Measurements from ENCODE around the gene ELF2.

ELF2 gene

DNA sequence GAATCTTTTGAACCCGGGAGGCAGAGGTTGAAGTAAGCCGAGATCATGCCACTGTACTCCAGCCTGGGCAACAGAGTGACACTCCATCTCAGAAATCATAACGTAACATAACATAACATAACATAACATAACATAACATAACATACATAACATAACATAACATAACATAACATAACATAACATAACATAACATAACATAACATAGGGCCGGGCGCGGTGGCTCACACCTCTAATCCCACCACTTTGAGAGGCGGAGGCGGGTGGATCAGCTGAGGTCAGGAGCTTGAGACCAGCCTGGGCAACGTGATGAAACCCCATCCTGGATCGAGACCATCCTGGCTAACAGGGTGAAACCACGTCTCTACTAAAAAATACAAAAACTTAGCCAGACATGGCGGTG, 84.7 kb downstream of the ELF2 start:
- Histone ChIP-seq H3K4me1 (ENCODE audit: low read depth, poor library complexity, severe bottlenecking) (no peaks in the 10 kb centered on the region), H3K4me3 (IDR thresholded peaks at IDR 0.05; ENCODE audit: insufficient read depth, low read depth, low read length) (no peak overlapping the region), H3K27me3 (ENCODE audit: insufficient read depth, low read depth) (no peaks in the 10 kb centered on the region), H4K20me1 (ENCODE audit: insufficient read depth) (no peaks in the 10 kb centered on the region), H3K4me2 (no peak overlapping the region), H2AFZ (ENCODE audit: low read depth) (no peak overlapping the region), H3K9ac (no peak overlapping the region), H3K79me2 (ENCODE audit: insufficient read depth, low read depth) (no peaks in the 10 kb centered on the region), H3K27ac (no peak overlapping the region), H3K36me3 (ENCODE audit: insufficient read depth) (no peaks in the 10 kb centered on the region)
- TF ChIP-seq, protein P1, sequence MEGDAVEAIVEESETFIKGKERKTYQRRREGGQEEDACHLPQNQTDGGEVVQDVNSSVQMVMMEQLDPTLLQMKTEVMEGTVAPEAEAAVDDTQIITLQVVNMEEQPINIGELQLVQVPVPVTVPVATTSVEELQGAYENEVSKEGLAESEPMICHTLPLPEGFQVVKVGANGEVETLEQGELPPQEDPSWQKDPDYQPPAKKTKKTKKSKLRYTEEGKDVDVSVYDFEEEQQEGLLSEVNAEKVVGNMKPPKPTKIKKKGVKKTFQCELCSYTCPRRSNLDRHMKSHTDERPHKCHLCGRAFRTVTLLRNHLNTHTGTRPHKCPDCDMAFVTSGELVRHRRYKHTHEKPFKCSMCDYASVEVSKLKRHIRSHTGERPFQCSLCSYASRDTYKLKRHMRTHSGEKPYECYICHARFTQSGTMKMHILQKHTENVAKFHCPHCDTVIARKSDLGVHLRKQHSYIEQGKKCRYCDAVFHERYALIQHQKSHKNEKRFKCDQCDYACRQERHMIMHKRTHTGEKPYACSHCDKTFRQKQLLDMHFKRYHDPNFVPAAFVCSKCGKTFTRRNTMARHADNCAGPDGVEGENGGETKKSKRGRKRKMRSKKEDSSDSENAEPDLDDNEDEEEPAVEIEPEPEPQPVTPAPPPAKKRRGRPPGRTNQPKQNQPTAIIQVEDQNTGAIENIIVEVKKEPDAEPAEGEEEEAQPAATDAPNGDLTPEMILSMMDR (conservative IDR thresholded peaks at IDR 0.05; ENCODE audit: low read depth, low read length) = no peak

DNA sequence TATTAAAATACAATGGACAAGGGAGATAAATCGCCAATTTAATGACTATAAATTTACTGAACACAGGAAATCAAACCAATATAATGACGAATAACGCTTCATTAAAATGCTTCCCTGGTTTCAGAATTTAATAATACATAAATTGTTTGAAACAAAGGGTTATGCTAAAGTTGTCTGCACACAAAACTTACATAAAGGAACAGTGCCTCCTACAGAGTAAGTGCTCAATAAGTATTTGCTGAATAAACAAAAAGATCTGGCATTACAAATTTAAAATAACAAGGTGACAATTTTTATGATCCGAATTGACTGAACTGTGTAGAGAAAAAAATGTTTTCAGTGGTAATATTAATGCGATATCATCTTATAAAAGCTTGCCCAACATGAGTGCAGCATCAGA, 91.9 kb downstream of the ELF2 start:
- peaks cover 15% of the 10 kb centered on the region; the same call in 1 of the 2 replicates for H4K20me1 ChIP-seq (ENCODE audit: insufficient read depth)
- H3K4me1 ChIP-seq (ENCODE audit: low read depth, poor library complexity, severe bottlenecking) = peaks cover 38% of the 10 kb centered on the region
- peaks cover 33% of the 10 kb centered on the region for H3K79me2 ChIP-seq (ENCODE audit: insufficient read depth, low read depth)
- peak overlapping the region; percentile 79; the same call in 1 of the 2 replicates for H3K9ac ChIP-seq
- H3K36me3 ChIP-seq (ENCODE audit: insufficient read depth) = no peaks in the 10 kb centered on the region
- TF ChIP-seq, protein P1 (conservative IDR thresholded peaks at IDR 0.05; ENCODE audit: low read depth, low read length) = no peak
- H3K27ac ChIP-seq = peak overlapping the region; percentile 79
- H3K4me3 ChIP-seq (IDR thresholded peaks at IDR 0.05; ENCODE audit: insufficient read depth, low read depth, low read length) = no peak overlapping the region
- H2AFZ ChIP-seq (ENCODE audit: low read depth) = peak overlapping the region; percentile 72; the same call in 1 of the 2 replicates
- peak overlapping the region; percentile 98 for H3K4me2 ChIP-seq
- H3K27me3 ChIP-seq (ENCODE audit: insufficient read depth, low read depth) = no peaks in the 10 kb centered on the region

DNA sequence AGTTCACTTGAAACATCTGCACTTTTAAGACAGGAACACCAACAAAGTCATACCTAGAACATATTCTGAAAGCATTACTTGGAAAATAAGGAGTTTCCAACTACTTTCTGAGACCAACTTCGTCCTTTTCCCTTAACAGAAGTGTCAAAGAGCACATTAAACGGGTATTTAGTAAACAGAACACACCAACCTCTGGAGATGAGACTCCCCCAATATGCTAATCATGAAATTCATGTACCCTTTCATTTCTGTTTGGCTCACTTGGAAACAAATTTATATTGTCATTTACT, 92.3 kb downstream of the ELF2 start:
- Histone ChIP-seq H3K9ac (peak overlapping the region; percentile 79), H3K4me3 (IDR thresholded peaks at IDR 0.05; ENCODE audit: insufficient read depth, low read depth, low read length) (no peak overlapping the region), H3K27ac (peak overlapping the region; percentile 79), H4K20me1 (ENCODE audit: insufficient read depth) (peaks cover 15% of the 10 kb centered on the region; the same call in 1 of the 2 replicates), H3K4me1 (ENCODE audit: low read depth, poor library complexity, severe bottlenecking) (peaks cover 41% of the 10 kb centered on the region), H2AFZ (ENCODE audit: low read depth) (peak overlapping the region; percentile 72), H3K27me3 (ENCODE audit: insufficient read depth, low read depth) (no peaks in the 10 kb centered on the region), H3K4me2 (peak overlapping the region; percentile 98), H3K36me3 (ENCODE audit: insufficient read depth) (no peaks in the 10 kb centered on the region), H3K79me2 (ENCODE audit: insufficient read depth, low read depth) (peaks cover 37% of the 10 kb centered on the region)
- TF ChIP-seq, protein P1 (conservative IDR thresholded peaks at IDR 0.05; ENCODE audit: low read depth, low read length) = no peak

DNA sequence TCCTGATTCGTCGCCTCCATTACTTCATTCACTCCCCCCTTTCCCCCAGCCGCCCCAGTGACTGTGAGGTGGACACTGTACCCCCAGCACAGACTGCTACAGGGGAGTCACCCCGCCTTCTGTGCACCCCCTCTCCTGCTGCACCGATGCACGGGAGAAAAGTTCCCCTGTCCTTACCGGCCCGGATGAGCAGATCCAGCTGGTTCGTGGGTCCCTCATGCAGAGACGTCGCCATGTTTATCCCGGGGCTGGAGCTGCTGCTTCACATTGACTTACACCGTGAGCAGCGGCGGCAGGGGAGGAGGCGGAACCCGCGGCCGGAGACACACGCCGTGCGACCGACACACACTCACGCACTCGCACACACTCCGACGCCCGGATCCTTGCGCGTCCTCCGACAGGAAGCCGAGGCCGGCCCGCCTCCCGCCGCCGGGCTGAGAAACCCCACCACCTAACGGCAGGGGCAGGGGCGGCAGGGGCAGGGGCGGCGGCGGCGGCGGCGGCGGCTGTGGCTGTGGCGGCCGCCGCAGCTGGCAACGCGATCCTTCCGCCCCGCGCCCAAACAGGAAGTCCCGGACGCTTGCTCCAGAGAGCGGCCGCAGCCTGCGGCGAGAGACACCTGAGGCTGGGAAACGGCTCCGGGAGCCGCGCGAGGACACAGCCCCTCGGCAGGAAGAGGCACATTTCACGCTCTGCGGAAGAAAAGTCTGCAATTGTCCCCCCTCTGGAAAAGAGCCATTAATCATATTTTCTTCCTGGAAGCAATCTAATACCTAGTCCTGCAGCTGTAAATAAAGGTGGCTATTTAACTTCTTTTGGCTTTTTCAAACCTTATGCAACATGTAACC, 92.8 kb downstream of the ELF2 start:
- peaks cover 47% of the 10 kb centered on the region for H3K4me1 ChIP-seq (ENCODE audit: low read depth, poor library complexity, severe bottlenecking)
- peak overlapping the region; percentile 79 for H3K9ac ChIP-seq
- TF ChIP-seq, protein P1 (conservative IDR thresholded peaks at IDR 0.05; ENCODE audit: low read depth, low read length) = no peak
- H3K4me2 ChIP-seq = peak overlapping the region; percentile 98
- no peaks in the 10 kb centered on the region for H3K27me3 ChIP-seq (ENCODE audit: insufficient read depth, low read depth)
- H3K4me3 ChIP-seq (IDR thresholded peaks at IDR 0.05; ENCODE audit: insufficient read depth, low read depth, low read length) = no peak overlapping the region
- H3K27ac ChIP-seq = peak overlapping the region; percentile 79
- H3K79me2 ChIP-seq (ENCODE audit: insufficient read depth, low read depth) = peaks cover 42% of the 10 kb centered on the region
- peak overlapping the region; percentile 72 for H2AFZ ChIP-seq (ENCODE audit: low read depth)
- peaks cover 15% of the 10 kb centered on the region; the same call in 1 of the 2 replicates for H4K20me1 ChIP-seq (ENCODE audit: insufficient read depth)
- no peaks in the 10 kb centered on the region for H3K36me3 ChIP-seq (ENCODE audit: insufficient read depth)

All from KMS-11 (cell line).